Duodenal mucosa (tissue), 2 donors: Measurements from ENCODE around the gene NT5M.
A peak's percentile ranks its signal among the peaks of the same experiment; 100 is the strongest.
"Not testable (repeated sequence)": the region's sequence is repeated elsewhere in the genome, so short reads cannot be mapped to it uniquely, and the experiment has no call there.

Experiments used
- H3K27ac ChIP-seq: one replicate; pipeline ENCODE4 v1.7.0; 2013; ENCODE audit warnings: low read depth, low read length
- H3K27me3 ChIP-seq, 2 donors: one replicate each; pipeline ENCODE4 v1.7.0; 2013; ENCODE audit warnings: low read length in 2 of 2, control low read depth in 1 of 2; ENCODE audit not compliant: insufficient read depth in 2 of 2, control insufficient read depth in 1 of 2
- H3K36me3 ChIP-seq, 2 donors: one replicate each; pipeline ENCODE4 v1.7.0; 2013; ENCODE audit warnings: low read length in 2 of 2, control low read depth in 1 of 2; ENCODE audit not compliant: insufficient read depth in 2 of 2, control insufficient read depth in 1 of 2
- H3K4me1 ChIP-seq, 2 donors: one replicate each; pipeline ENCODE4 v1.7.0; 2013; ENCODE audit warnings: low read length in 2 of 2, control low read depth in 1 of 2; ENCODE audit not compliant: insufficient read depth in 2 of 2, control insufficient read depth in 1 of 2
- H3K4me3 ChIP-seq, 2 donors: one replicate each; pipeline ENCODE4 v1.7.0; 2013; ENCODE audit warnings: low read length in 2 of 2, low read depth in 1 of 2
- H3K9ac ChIP-seq, 2 donors: one replicate each; pipeline ENCODE4 v1.7.0; 2013; ENCODE audit warnings: low read length in 2 of 2, low read depth in 1 of 2
- H3K9me3 ChIP-seq, 2 donors: one replicate each; pipeline ENCODE4 v1.7.0; 2013; ENCODE audit warnings: low read length in 2 of 2, control low read depth in 1 of 2; ENCODE audit not compliant: control insufficient read depth in 1 of 2

NT5M gene

DNA sequence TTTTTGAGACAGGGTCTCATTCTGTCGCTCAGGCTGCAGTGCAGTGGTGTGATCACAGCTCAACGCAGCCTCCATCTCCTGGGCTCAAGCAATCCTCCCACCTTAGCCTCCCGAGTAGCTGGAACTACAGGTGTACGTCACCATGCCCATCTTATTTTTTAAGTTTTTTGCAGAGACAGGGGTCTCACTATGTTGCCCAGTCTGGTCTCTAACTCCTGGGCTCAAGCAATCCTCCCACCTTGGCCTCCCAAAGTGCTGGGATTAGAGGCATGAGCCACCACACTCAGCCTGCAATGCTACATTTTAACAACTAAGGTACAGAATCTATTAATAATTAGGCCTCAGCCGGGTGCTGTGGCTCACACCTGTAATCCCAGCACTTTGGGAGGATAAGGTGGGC, 25.7 kb upstream of the NT5M start:
- not testable (repeated sequence) for H3K4me3 ChIP-seq, H3K9me3 ChIP-seq, H3K9ac ChIP-seq, H3K27me3 ChIP-seq, H3K27ac ChIP-seq
- H3K4me1 ChIP-seq, result peaks cover 16 to 19% of the 10 kb centered on the region in 2 donors
- H3K36me3 ChIP-seq, result peaks cover 6 to 31% of the 10 kb centered on the region in 2 donors

DNA sequence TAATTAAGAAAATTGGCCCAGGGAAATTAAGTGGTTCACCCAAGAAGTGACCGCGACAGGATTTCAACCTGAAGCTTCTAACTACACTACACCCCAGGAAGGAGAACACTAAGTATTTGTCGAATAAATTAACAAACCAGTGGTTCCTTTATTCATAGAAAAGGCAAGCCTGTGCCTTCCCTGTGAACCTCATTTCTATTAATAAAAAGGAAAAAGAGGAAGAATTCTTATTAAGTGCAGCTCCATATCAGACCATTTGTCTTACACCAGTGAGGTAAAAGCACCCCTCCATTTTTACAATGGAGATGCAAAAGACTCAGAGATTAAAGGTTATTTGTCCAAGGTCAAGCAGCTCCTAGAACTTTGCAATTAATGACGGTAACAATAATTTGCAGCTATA, 23.9 kb upstream of the NT5M start:
- peaks cover 3 to 13% of the 10 kb centered on the region in 2 donors for H3K36me3 ChIP-seq
- H3K4me1 ChIP-seq, result peaks cover 16 to 19% of the 10 kb centered on the region in 2 donors
- H3K9ac ChIP-seq, result peak overlapping the region; percentile 53 to 76
- H3K4me3 ChIP-seq, result peak overlapping the region; percentile 84 to 87
- no peaks in the 10 kb centered on the region for H3K9me3 ChIP-seq
- no peaks in the 10 kb centered on the region for H3K27me3 ChIP-seq
- H3K27ac ChIP-seq, result no peak overlapping the region

DNA sequence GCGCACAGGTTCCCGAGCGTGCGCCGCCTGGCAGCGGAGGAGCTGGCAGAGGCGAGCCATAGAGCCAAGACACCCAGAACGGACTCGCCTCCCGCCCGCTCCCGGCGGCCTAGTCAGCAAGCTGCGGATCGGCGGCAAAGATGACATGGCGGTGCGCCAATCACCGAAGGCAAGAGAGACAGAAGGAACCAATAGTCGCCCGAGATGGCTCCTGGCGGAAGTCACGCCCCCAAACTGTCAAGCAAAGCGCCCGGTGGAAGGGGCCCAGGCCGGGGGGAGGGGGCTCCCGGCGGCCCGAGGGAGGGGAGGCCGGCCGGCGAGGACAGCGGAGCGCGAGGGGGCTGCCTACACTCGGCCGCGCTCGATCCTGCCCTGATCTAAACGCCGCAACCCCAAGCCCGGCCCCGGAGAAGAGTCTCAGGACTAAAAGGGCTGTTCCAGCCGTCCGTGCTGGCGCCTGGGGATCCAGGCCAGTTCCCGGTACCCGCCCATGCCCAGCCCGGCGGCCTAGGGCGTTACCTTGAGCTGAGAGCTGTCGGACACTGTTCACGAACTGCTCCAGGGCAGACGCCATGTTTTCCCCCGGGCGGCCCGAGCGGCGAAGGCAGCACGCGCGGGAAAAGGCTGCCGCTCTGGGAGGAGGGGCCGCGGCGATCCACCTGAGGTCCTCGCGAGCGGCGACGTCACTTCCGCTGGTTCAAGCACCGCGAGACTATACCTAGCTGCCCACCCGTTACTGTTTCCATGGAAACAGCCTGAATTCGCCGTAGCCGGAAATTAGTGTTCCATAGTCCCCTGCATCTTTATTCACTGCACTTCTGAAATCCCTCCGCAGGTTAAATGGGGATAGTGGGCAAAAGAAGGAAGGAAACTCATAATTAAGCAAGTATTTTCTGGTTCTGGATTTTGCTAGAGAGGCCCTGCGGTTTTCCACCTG, 22.3 kb upstream of the NT5M start, which contains the start of gene COPS3:
Gene COPS3 (minus strand): TSS at position 634 of the 937 bp plus-strand sequence. CDS start 60 bp downstream, at position 574.
- no peaks in the 10 kb centered on the region for H3K27me3 ChIP-seq
- peak within 1 kb of the TSS; percentile 94 for H3K27ac ChIP-seq
- H3K4me1 ChIP-seq, result peaks cover 16 to 19% of the 10 kb centered on the region in 2 donors
- H3K9ac ChIP-seq, result peak within 1 kb of the TSS; percentile 76 to 81
- H3K4me3 ChIP-seq, result peak within 1 kb of the TSS; percentile 84 to 87
- no peaks in the 10 kb centered on the region for H3K9me3 ChIP-seq
- peaks cover 3% of the 10 kb centered on the region in 2 donors for H3K36me3 ChIP-seq

DNA sequence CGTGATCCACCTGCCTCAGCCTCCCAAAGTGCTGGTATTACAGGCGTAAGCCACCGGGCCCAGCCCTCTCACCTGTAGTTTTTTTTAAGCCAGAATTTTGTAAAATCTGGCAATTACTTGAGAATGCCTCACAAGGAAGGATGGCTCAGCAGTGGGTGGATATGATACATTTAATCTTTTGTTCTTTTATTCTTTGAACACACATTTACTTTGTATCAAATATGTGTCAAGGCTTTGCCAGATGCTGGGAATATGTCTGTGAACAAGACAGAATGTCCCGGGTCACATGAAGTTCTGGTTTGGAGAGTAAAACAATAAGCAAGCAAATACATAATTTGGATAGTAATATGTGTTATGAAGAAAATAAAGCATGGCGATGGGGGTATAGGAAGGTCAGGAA, 17.2 kb upstream of the NT5M start:
- H3K27ac ChIP-seq, result no peak overlapping the region
- peaks cover 4% of the 10 kb centered on the region in 2 donors for H3K4me1 ChIP-seq
- H3K9ac ChIP-seq, result no peak overlapping the region
- no peak overlapping the region for H3K4me3 ChIP-seq
- no peaks in the 10 kb centered on the region for H3K36me3 ChIP-seq
- H3K9me3 ChIP-seq, result no peaks in the 10 kb centered on the region
- H3K27me3 ChIP-seq, result no peaks in the 10 kb centered on the region

DNA sequence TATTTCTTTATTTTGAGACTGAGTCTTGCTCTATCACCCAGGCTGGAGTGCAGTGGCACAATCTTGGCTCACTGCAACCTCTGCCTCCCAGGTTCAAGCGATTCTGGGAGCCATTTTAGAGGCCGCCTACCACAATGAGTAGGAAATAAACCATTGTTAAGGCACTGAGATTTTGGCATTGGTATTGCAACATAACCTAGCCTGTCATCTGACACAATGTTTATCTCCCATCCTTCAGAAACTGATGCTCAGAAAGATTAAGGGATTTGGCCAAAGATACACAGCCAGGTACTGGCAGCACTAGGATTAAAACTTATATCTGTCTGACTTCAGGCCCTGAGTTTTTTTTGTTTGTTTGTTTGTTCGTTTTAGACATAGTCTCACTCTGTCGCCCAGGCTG, 14.1 kb upstream of the NT5M start:
- Histone ChIP-seq H3K27ac (no peak overlapping the region), H3K36me3 (no peaks in the 10 kb centered on the region), H3K9ac (no peak overlapping the region), H3K27me3 (no peaks in the 10 kb centered on the region), H3K4me3 (no peak overlapping the region), H3K4me1 (no peaks in the 10 kb centered on the region), H3K9me3 (no peaks in the 10 kb centered on the region)

DNA sequence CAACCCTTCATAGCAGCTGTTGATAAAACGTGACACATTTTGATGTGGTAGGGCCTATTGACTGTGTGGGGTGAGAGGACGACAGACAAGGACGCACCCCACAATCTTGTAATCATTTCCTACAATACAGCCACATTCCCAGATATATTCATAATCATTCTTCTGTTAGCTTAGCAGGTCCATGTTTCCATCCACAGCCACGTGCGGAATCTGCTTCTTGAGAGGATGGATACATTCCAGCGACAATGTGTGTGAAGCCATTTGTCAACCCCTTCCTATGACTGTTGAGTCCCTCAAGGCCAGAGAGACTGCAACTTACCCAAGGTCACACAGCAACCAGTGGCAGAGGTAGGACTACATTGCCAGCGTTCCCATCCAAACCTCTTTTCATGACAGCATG, 13.5 kb upstream of the NT5M start:
- no peaks in the 10 kb centered on the region for H3K4me1 ChIP-seq
- no peak overlapping the region for H3K4me3 ChIP-seq
- H3K9me3 ChIP-seq, result no peaks in the 10 kb centered on the region
- H3K27me3 ChIP-seq, result no peaks in the 10 kb centered on the region
- no peak overlapping the region for H3K27ac ChIP-seq
- no peak overlapping the region for H3K9ac ChIP-seq
- no peaks in the 10 kb centered on the region for H3K36me3 ChIP-seq

DNA sequence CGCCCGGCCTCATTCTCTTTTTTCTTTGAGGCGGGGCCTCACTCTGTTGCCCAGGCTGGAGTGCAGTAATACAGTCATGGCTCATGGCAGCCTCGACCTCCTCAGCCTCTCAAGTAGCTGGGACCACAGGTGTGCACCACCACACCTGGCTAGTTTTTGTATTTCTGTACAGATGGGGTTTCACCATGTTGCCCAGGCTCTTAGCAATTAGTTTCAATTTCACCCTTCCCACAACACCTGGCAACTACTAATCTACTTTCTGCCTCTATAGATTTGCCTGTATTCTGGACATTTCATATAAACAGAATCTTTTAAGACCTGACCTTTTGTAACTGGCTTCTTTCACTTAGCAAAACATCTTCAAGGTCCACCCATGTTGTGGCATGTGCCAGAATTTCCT, 8.0 kb upstream of the NT5M start:
- no peak overlapping the region for H3K27ac ChIP-seq
- H3K4me3 ChIP-seq, result no peak overlapping the region
- H3K27me3 ChIP-seq, result no peaks in the 10 kb centered on the region
- no peak overlapping the region for H3K9ac ChIP-seq
- H3K4me1 ChIP-seq, result no peaks in the 10 kb centered on the region
- no peaks in the 10 kb centered on the region for H3K9me3 ChIP-seq
- no peaks in the 10 kb centered on the region for H3K36me3 ChIP-seq

DNA sequence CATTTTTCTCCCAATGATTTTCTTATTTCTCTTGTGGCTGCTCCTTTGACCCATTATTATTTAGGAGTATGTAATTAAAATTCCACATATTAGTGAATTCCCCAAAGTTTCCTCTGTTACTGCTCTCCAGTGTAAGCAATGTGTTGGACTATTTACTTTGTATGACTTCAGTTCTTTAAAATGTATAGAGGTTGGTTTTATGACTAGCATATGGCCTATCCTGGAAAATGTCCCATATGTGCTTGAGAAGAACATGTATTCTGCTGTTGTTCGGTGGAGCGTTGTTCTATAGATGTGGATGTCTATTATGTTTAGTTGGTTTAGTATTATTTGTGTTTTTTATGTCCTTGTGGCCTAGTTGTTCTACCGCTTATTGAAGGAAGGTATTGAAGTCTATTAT, 6.0 kb upstream of the NT5M start:
- no peaks in the 10 kb centered on the region for H3K9me3 ChIP-seq
- H3K9ac ChIP-seq, result no peak overlapping the region
- no peaks in the 10 kb centered on the region for H3K36me3 ChIP-seq
- H3K4me3 ChIP-seq, result no peak overlapping the region
- H3K4me1 ChIP-seq, result peaks cover 0 to 5% of the 10 kb centered on the region in 2 donors
- no peak overlapping the region for H3K27ac ChIP-seq
- no peaks in the 10 kb centered on the region for H3K27me3 ChIP-seq

DNA sequence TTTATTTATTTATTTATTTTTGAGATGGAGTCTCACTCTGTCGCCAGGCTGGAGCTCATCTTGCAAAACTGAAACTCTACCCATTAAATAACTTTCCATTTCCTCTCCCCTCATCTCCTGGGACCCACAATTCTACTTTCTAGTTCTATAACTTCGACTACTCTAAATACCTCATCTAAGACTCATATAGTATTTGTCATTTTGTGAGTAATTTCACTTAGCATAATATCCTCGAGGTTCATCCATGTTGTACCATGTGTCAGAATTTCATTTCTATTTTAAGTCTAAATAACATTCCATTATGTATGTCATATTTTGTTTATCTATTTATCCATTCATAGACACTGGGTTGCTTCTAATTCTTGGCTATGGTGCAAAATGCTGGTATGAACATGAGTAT, 5.1 kb upstream of the NT5M start:
- H3K27ac ChIP-seq, result no peak overlapping the region
- H3K9me3 ChIP-seq, result no peaks in the 10 kb centered on the region
- H3K27me3 ChIP-seq, result no peaks in the 10 kb centered on the region
- H3K4me3 ChIP-seq, result no peak overlapping the region
- no peak overlapping the region for H3K9ac ChIP-seq
- peaks cover 3 to 5% of the 10 kb centered on the region in 2 donors for H3K4me1 ChIP-seq
- H3K36me3 ChIP-seq, result no peaks in the 10 kb centered on the region

DNA sequence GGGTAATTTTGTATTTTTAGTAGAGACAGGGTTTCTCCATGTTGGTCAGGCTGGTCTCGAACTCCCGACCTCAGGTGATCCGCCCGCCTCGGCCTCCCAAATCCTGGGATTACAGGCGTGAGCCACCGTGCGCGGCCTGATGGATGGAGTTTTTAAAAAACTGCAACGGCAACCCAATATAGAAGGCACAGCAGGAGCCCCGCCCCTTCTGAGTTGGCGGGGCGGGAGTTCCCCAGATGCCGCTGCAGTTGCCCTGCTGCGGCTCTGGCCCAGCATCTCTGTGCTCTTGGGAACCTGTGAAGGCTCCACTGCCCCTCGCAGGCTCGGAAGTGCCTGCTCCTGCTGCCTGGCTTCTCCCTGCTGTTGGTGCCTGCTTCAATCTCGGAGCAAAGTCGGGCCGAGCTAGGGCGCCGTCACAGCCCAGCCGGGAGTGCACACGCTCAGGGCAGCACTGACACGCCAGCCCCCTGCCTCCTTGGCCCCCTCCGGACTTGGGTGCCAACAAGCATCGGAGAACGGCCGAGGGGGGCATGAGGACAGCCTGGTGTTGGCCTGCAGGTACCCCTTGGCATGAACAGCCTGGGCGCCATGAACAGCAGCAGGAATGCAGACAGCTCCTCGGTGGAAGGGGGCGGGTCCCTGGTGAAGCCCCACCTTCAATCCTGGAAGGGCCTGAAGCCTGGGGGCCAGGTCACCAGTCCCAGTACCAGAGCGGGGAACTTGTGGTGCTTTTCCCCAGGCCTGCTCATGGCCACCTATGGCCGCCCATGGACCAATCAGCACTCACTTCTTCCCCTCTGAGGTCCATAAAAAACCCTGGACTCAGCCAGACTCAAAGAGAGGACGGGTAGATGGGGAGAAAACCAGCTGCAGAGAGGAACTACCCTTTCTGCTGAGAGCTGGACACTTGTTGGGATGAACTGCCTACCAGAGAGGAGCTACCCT, 2.3 kb upstream of the NT5M start:
- Histone ChIP-seq H3K27me3 (no peaks in the 10 kb centered on the region), H3K9me3 (no peaks in the 10 kb centered on the region), H3K4me3 (peak overlapping the region; percentile 60 to 74), H3K36me3 (no peaks in the 10 kb centered on the region), H3K27ac (no peak overlapping the region), H3K9ac (peak overlapping the region in 1 of 2 donors; percentile 38), H3K4me1 (peaks cover 8 to 23% of the 10 kb centered on the region in 2 donors)
